Hippocampal formation (tissue), 2 donors: ENCODE results near the gene ACOX3.

ENCODE experiments used
- DNase-seq, 2 donors: peaks; one replicate each; lab custom pipeline; 2025; lab: John Stamatoyannopoulos, UW

ACOX3 gene

GRCh38 chr4:8336412-8337075 lies 104.0 kb downstream of the ACOX3 start:
- no peak for DNase-seq

- DNase-seq, result no peak
Observed at GRCh38 chr4:8335848-8336247, 104.7 kb downstream of the ACOX3 start.

GRCh38 chr4:8334786-8335460 lies 105.6 kb downstream of the ACOX3 start:
- DNase-seq, result no peak

- no peak for DNase-seq
Observed at GRCh38 chr4:8333726-8334460, 106.6 kb downstream of the ACOX3 start.

DNA sequence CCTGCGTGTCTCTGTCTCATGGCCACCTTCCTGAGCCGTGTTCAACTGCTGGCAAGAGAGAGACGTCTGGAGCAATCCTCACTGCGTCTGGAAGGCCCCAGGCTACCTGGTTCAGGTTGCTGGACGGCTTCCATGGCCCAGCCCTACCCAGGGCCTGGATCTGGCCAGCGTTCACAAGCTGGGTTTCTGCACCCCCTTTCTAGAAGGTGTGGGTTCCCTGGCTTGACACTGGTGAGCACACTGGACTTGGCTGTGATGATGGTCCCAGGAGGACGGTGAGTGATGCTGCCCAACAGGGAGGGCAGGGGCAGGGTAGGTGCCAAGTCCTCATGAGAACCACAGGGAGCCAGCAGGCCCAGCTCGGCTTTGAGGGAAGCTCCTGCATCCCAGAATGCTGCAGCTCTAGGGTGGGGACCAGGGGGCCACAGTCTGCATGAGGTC lies 107.6 kb downstream of the ACOX3 start:
- no peak for DNase-seq

DNA sequence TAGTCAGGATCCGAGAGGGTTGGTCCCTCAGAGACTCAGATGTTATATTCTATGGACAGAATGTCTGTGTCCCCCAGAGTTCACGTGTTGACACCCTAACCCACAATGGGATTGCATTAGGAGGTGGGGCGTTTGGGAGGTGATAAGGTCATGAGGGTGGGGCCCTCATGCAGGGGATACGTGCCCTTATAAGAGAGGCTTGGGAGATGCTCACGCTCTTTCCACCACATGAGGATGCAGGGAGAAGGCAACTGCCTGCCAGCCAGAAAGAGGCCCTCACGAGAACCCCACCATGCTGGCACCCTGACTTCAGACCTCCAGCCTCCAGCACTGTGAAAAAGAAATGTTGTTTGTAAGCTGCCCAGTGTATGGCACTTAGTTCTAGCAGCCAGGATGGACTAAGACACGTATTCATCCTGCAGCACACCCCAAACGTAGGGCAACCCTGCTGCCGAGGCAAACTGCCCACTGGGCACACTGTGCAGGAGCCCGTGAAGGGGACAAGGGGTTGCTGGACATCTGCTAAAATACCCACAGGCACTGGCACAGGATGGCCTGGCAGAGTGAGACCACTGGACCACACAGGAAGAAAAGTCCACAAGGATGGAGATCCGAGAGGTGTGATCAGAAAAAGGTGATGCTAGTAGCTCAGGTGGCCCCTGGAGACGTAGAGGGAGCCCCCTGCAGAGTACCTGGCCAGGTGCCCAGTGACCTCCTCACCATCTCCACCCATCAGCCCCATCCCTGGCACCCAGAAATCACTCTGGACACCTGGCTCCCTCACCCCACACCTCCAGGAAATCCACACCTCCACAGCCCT lies 108.3 kb downstream of the ACOX3 start:
- DNase-seq, result no peak

- no peak for DNase-seq
Observed at GRCh38 chr4:8331575-8331955, 109.0 kb downstream of the ACOX3 start.

DNA sequence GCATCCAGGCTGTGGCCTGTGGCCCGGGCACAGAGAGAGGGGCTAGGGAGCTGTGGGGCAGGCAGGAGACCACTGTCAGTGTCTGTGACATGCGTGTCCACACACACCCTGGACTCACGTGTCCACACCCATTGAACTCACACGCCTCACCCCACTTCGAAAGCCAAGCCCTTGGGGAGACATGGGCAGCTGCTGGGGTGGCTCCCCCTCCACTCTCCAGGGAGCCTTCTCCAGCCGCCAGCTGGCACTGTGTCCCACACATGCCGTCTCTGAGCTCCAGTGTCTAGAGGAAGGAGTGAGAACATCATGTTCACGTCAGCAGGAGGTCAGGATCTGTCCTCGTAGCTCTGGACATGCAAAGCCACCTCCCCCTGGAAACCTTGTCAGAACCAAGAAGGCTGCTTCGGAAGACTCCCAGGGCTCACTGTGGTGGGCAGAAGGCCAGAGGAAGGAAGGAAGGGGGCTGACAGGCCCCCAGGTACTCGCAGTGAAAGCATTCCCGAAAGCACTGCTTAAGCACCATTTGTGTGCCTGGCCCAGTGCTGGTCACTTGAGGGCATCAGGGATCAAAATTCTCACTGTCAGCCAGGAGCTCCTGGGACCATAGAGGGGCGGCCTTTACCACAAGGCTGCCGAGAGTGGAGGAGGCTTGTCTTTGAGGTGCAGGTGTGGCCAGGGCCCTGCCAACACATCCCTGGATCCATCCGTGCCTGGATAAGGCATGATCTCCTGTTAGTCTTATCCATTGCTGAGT lies 109.5 kb downstream of the ACOX3 start:
- peak in 1 of 2 donors; percentile 12 for DNase-seq

GRCh38 chr4:8329859-8330761 lies 110.4 kb downstream of the ACOX3 start:
- DNase-seq, result no peak

DNA sequence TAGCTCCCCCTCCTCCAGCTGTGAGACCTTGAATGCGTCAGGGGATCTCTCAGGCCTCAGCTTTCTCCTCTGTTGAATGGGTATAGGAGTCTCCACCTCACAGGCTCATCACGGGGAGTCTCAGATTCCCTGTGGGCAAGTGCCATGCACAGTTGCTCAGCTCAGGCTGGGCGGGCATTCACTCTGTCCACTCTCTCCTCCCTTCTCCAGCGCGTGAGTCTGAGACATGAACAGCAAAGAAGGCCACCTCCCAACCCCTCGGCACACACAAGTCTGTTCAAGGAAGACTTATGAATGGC lies 111.0 kb downstream of the ACOX3 start:
- no peak for DNase-seq

DNA sequence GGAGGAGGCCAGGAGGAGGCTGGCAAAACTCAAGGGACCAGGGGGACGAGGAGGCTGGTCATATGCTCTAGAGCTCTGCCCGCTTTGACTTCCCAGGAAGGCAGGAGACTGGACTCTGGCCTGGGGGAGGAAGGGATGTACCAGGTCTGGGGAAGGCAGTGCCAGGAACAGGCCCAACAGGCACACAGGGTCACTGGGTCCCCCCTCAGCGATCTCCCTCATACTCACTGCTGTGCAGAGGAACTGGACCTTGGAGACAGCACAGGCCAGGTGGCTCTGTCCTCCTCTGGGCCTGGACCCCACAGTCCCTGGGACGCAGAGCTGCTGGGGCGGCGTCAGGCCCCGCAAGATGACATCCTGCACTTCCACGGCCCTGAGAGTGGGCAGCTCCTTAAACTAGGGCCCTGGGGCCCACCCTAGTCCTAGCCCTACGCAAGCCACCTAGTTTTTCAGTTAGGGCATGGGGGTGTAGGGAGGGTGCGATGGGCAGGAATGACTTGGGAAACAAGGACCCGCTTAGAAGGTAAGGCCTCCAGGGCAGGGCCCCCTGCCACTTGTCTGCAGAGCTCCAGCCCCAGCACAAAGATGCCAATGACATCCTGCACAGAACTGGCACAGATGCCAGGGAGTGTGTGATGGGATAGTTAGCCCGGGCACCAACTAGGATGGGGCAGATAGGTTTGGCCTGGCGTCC lies 111.5 kb downstream of the ACOX3 start:
- DNase-seq, result no peak

DNA sequence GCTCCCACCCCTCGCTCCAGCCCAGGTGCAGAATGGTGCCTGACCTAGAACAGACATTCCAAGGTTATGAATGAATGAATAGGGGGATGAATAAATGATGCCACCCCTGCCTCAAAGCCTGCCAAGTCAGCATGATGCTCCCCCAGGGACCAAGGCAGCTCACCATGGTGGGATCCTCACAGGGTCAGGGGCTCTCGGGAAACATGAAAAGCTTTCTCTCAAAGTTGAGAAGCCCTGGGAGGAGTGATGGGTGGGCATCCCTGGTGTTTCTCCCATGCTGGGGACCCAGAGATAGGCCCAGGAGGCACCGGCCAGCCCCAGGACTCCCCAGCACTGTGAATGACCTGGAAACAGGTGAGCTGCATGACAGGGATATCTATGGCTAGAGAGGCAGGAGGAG lies 112.1 kb downstream of the ACOX3 start:
- no peak for DNase-seq

DNA sequence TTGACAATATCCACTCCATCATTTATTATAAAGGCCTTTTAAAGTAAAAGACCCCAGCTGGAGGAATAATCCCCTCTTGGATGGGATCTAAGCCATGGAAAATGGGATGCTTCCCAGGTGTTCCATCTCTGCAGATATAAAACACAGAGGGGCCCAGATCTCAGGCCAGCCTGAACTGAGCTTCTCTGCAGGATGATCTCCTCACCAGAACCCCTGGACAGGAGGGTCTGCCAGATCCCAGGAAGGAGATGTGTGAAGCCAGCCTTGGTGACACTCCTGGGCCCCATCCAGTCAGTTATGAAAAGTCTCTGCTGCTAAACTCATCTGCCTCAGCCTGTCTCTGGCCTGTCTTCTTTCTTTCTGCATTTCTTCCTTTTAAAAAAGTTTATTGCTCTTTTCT lies 114.3 kb downstream of the ACOX3 start:
- DNase-seq, result no peak

DNA sequence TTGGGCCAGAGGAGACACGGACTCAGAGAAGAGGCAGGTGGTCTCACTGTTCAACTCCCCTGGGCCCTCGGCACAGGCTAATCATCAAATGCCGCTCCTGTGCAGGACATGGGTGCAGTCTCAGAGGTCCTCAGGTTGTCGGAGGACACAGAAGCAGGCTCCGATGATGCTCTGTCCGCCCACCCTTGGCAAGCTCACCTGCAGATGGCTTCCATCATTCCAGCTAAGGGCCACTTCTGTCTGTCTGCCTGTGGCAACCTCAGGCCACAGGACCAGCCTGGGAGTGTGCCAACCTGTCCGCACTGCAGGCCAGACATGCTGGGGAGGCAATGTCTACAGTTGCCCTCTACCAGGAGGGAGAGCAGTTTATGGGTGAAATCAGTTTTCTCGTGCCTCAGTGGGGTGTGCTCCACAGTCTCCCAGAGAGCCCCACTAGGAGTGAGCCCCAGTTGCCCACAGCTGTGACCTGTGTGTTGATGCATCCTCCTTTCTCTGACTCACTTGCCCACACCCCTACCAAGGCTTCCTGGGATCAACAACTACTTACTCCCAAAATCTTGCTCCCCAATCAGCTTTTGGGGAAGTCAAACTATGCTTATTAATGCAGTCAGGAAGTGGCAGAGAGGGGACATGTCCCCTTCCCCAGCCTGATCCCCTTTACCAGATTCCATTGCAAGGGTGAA lies 115.1 kb downstream of the ACOX3 start:
- DNase-seq, result no peak

GRCh38 chr4:8324640-8325239 lies 115.8 kb downstream of the ACOX3 start:
- DNase-seq, result no peak

DNA sequence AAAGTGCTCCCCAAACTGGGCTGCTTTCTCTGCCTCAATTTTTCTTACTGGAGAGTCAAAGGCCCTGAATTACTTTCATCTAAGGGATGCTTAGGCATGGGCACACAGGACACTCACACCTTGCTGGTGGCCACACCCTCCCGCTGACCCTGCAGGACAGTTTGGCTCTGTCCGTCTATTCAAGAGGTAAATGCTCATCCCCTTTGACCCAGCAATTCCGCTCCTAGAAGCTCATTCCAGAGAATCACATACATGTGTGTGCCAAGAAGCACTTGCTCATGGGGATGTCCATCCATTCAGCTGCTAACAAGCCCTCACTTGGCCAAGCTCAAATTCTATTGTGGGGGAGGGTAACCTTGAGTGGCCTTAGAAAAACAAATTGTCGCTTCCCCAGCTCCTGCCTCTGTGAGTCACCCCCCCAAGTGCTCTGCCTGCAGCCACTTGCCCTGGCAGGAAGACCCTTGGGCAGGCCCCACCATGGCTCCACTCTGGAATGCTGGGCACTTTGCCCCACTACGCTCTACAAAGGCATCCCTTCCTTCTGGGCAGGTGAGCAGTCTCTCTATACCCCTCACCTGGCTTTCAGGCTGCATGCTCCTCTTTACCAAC lies 116.5 kb downstream of the ACOX3 start:
- no peak for DNase-seq

DNA sequence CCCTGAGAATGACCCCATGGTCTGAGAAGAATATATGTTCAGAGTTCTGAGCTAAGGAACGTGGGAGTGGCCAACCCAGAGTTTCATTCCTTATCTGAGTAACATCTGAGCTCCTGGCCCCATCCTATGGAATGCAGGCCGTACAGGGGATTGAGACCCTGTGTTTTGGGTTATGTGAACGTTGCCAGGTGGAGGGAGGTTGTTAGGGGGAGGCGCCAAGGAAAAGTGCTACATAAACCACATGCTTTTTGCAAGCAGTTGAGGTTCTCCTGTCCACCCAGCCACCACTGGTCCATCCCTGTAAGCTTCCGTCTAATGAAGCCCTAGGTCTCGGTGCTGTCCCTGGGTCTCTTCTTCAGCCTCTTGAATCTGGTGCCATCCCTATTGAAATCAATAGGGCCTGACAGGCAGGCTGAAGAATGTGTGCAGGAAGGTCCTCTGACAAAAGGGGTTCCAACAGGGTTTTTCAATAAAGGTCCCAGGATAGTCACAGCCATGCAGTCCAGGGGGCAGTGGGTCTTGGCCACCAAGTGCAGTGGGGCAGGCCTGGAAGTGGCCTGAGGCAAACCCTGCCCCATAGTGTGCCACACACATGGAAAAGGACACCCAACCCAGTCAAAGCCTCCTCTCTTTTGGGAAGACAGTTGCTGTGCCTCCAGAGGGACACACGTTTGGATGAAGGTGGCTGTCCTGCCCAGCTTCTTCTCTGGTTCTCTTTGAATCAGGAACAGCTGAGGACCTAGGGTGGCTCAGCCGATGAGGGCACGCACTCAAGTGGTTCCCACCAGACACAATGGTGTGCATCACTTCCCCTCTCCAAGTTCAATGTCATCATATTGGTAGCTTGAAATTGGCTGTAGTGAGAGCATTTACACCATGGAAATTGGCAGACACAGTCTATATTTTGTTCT lies 117.5 kb downstream of the ACOX3 start:
- no peak for DNase-seq

DNA sequence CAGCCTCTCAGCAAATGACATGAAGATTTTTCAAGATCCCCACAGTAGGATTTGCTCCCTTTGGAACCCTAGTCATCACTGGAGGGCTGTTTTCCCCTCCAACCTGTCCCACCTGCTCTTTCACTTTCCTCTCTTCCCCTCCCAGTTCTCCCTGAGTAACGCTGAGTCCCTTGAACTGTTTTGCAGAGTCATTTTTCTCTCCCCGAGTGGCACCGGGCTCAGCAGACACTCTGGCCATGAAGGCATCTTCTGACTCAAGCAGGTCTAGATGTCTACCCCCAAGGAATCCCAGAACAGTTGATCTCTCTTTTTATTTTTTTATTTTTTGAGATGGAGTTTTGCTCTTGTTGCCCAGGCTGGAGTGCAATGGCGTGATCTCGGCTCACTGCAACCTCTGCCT lies 118.8 kb downstream of the ACOX3 start:
- DNase-seq, result no peak
